NAMALWA (cell line): ENCODE results near the gene NPC1L1.
A peak's percentile ranks its signal among the peaks of the same experiment; 100 is the strongest.

ENCODE experiments used
- DNase-seq: peaks from one replicate; pipeline ENCODE4 v3.0.0-alpha.2; 2015; ENCODE audit warnings: low spot score

NPC1L1 gene

DNA sequence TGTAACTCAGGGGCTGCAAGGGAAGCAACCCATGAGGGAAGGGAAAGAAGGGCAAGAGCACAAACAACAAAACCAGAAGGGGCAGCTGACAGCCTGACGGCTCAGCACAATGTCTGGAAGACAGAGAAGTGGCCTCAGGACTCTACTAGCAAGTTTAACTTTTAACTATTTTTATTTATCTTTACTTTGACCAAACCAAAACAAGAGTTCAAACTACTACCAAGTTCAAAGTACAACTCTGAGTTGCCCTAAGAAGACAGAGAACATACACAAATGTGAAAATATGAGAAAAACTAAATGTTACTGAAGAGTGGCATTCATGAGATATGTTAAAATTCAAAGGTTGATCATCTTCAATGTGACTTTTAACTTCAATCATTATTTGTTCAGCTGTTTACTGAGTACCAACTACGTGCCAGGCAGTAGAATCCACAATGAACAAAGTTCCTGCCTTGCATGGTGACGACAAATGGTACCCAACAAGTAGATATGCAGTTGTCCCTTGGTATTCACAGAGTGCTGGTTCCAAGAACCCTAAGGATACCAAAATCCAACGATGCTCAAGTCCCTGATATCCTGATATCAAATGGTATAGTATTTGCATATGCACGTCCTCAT, 70.4 kb downstream of the NPC1L1 start:
- DNase-seq, result no peak

DNA sequence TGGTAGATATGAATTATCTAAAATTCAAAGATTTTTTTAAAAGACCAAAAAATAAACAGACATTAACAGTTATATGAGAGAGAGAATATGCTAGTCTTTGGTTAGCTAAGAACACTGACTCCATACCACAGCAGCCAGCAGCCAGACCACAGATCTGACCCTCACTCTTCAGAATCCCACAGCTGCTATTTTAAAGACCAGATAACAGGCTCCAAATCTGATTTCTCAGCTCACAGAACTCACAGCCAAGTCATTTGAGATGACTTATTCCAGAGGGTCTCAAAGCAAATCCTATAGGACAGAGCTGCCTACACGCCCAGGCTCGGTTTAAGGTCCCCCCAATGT, 71.0 kb downstream of the NPC1L1 start:
- no peak for DNase-seq

DNA sequence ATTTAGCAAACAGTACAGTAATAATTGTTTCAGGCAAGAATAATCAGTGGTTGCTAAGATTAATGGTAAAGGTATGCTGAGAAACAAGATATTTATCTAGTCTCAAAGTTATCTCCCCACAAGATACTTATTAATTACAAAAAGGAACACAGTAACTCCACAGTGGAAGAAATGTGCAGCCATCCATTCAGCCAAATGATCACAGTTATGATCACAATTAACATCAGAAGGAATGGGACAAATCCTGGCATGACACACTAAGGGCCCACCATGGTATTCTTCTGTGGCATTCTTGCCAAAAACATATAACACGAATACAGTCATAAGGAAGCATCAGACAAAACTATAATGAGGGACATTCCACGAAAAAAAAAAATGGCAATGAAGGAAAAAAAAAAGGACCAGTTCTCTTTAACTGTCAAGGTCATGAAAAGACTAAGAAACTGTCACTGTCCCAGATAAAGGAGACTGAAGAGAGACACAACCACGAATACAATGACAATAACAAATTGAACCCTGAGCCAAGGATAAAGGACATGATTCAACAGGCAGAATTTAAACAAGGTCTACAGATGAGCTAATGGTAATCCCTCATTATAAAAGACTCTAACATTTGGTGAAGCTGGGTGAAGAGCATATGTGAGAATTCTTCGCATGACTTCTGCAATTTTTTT, 71.5 kb downstream of the NPC1L1 start:
- DNase-seq, result no peak

- no peak for DNase-seq
These were observed 73.9 kb downstream of the NPC1L1 start for GRCh38 chr7:44467217-44467548.

DNA sequence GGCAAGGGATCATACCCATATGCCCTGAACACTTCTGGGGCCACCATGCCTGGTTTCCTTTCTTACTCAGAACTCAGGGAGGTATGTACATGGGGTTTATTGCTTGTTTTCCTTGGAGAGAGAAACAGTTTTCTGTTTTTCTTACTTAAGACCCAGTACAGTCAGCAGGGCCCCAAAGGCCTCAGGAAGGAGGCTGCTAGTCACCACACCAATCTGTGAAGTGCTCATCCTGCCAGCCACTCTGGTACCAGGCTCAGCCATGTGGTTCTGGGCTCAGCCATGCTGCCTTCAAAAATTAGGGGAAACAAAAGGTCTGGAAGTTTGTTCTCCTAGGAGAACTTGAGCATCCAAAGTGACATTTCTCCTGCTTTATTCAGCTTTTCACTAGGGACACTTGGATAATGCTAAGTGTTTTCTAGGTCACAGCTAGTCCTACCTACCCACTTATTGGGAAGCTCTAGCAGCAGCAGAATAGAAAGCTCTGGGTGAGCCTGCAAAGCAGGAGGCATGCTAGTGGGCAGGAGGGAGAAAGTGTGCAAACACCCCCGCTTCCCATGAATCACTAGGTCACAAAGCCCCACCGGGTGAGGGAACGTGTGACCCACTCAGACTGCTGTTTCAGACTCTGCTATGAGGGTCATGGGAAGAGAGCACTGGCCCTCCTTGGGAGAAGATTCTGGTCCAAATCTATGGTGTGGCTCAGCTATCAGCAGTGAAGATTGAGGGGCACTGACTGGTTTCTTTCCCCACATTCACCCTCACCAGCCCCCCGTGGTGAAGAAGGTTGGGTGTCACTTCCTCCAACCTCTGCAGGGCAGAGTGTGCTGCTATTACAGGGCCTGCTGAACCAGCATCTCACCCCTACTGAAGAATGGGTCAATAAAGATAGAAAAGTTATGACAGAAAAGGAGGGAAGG, 74.6 kb downstream of the NPC1L1 start:
- DNase-seq, result no peak

DNA sequence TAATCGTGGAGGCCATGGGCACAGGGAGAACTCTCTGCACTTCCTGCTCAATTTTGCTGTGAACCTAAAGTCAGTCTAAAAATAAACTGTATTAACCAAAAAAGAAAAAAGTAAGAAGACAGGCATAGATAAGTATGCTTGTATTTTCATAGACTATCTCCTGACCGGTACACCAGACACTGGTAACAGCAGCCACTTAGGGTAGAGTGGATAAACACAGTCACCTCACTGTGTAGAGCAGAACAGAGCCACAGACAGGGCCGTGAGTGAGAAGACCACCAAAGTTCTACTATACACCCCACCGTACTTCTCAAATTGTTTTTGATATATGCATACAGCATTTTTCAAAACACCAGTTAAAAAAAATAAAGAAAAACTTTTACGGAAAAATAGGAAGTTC, 75.6 kb downstream of the NPC1L1 start:
- DNase-seq, result no peak

DNA sequence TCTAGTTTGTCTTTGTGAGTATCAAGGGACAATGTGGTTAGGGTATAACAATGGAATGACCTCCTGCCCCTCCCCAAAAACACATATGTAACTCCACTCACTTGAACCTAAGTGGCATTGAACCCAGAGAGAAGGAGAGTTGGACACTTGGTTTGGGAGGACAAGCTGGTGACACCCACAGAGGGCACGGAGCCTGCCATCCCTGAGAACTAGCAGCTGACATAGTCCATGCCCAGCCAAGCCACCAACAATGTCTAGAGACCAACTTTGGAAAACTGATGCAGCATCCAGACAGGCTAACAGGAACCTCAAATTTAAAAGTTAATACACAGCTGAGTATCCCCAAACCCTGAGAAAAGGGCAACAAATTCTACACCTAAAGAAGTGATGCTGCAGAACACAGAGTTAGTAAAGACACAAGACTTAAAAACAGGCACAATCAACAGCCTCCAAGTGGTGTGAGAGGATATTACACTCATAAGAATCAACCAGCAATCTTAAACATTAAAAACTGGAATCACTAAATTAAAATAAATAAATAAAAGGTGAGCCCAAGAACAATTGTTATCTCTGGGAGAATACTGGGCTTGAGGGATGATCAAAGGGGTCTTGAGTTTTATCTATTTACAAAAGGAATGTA, 77.8 kb downstream of the NPC1L1 start:
- peak; percentile 67 for DNase-seq
